Ramos (cell line): ENCODE measurements around the gene LIPA.

Source experiments
- in situ Hi-C: fragments of 300-500 bp; cut with MboI; formaldehyde crosslinking; loops from one replicate; pipeline ENCODE4 v1.14.3; 2022; ENCODE audit warnings: low sequenced_read_pairs; ENCODE audit not compliant: unreplicated experiment

The LIPA gene

DNA sequence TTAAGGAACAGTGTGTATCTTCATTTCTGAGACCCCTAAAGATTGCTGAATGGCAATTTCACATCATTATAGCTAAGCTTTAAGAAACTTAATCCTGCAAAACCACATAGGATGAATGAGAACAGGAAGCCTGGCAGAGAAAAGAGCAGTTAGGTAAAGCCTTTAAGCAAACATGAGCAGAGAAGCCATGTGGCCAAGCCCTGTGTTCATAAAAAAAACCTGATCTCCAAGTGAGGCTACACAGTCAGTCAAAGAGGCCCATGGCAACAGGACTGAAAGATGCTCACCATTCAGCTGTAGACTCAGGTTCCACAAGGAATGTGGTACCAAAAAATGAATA is 9.3 kb downstream of the LIPA start:
- in situ Hi-C loops, result no loop called here

DNA sequence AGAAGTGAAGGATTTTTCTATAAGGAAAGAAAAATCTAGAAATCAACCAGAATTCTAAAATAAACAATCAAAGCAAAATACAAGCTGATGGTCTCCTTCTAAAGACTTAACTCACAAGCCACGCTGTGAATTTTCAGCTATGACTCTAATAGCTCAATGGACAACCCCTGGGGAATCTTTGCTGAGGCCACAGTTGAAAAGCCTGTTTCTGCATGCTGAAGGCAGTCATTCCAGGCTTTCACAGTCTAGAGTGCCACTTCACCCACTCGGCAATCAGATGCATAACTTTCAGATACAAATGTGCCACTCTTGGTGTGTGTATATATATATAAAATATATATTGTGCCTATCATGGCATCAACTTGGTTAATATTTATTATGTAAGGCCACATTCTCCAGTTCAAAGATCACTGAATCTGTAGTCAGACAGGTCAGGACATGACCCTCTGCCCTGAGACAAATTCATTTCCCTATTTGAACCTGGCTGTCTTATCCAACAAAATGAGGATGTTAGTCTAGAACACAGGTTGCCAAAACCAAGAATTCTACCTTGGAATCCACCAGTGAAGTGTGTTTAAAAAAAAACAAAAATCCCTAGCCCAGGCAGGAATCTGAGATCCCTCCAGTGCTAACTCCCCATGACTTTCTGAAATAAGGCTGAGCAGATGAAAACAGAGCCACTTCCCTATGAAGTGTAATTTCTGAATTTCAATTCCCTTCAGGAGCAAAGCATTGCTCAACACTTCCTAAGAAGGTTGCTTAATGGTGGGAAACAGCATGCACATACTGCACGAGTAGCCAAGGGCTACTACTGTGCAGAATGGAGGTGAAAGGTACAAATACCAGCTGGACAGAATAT is 9.9 kb downstream of the LIPA start:
- in situ Hi-C loops, result no loop called here

DNA sequence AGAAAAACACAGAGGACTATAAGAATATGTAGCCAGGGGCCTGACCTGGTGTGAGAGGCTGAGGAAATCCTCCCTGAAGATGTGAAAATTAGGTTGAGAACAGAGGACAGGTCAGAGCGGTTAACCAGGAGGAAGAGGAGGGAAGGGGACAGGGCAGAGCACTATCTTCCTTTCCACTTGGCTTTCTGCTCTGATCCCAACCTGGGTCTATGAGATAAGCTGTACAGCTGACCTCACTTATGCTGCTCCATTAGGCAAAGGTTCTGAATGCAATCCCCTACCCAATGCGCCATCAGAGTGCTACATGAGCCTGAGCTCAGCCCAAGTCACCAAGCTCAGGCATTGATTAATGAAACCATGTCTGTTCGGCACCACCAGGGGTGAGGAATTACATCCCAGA is 10.5 kb downstream of the LIPA start:
- in situ Hi-C loops, result no loop called here

DNA sequence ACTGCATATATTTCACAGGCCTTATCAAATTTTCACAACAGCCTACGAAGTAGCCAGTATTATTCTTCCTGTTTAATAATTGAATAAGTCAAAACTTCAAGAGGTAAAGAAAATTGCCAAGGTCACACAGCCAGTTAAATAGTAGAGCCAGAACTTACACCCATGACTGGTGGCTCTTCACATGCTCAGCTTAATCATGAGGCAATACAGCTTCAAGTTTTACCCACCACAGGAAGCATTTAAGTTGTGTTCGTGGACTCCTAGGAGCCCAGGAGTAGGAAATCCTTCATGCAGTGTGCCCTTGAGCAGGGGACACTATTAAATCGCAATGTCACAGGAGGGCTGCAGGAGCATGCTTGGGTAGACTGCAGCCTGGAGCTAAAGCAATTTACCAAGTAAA is 11.1 kb downstream of the LIPA start:
- in situ Hi-C loops, result no loop called here

DNA sequence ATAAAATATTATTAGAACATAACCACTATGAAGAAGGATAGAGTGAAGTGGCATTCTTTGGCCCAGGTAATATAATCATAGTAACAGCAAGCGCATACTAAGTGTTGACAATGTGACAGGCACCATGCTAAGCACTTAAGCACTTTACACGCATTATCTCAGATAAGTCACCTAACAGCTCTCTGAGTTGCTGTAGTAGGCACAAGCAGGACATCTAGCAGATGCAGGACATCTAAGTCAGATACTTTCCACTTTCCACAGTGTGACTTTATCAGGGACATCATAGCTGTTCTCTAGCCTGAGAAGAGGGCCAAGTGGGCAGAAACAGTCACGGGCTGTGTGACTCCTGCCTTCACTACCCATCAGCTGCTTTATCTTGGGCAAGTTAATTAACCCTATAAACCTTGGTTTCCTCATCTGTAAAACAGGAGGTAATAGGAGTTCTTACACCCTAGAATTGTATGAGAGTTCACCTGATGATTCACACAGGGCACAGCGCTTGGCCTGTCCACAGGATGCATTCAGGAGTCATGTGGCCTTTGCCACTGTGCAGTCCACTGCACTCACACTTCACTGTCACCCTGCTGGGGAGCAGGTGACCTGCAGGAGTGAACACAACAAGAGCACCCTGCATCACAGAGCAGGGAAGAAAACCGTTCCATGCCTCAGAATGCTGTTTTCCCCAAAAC is 12.5 kb downstream of the LIPA start:
- in situ Hi-C loops, result no loop called here

DNA sequence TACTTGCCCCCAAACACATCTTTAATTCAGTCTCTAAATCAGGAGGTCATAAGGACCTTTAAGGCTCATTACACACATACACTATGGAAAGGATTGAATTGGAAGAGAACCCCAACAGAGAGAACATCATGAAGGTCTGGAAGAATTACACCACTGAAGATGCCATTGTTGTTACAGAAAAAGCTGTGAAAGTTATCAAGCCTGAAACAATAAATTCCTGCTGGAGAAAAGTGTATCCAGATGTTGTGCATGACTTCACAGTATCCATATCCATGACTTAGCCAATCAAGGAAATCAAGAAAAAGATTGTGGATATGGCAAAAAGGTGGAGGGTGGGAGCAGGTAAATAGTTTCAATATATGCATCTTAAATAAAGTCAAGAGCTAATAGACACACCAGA is 13.7 kb downstream of the LIPA start:
- in situ Hi-C loops, result no loop called here

DNA sequence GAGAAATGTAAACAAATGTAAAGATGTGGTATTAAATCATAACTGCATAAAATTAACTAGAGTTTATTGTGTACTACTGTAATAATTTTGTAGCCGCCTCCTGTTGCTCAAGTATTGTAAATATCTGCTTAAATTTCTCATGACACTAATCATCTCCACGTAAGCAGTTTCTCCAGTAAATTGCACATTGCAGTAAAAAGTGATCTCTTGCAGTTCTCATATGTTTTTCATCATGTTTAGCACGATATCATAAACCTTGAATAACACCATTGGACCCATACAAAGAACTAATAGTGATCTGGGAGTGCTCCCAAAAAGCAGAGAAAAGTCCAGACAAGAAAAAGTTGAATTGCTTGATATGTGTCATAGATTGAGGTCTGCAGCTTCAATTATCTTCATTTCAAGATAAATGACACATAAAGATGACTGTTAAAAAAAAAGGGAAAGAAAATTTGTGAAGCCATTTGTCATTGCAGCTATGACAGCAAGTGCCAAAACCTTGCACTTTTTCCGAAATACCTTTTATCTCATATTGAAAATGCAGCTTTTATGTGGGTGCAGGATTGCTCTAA is 15.3 kb downstream of the LIPA start:
- in situ Hi-C loops, result no loop called here

DNA sequence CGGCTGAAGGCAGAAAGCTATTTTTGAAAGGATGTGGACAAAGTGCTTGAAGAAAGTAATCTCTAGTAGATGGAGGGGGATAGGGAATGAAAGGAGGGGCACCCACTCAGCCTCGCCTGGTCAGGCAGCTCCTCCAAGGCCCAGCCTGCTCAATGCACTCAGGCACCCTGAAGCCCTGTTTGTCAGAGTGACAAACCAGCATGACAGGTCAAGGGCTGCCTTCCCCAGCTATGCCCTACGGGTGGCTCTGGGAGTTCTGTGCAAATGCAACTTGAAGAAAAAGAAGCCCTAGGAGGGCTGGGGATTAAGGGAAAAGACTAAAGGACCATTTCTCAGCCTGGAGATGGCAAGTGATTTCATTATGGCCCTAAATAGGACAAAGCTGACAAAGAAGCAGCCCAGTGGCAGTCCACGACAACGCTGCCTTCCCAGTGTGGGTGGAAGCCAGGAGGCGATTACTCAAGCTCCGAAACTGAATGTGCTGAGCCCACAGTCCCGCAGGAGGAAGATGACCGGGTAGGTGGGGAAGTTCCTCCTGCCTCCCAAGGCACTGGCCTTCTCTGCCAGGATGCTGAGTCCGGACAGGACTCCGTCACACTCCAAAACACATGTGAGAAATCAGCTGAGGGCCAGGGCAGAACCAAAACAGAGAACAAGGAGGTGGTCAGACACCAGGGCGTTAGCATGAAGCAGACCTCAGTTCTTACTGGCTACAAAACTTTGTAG is 16.3 kb downstream of the LIPA start:
- in situ Hi-C loops, result no loop called here

DNA sequence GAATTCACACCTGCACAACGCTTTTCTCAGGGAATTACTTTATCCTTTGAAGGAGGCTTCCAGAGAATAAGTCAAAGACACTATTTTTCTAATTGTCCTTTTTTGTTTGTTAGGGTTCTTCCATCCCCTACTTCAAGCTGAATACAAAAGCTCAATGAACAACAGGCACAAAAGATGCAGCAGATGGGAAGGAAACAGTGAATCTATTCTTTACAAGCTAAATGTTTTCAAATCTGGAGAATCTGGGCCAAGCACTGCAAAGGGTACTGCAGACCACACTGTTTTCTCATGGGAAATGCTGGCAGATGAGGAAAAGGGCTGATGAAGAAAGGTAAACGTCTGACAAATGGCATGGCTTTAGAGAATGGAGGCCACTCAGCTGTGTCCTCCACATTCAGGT is 18.5 kb downstream of the LIPA start:
- in situ Hi-C loops, result no loop called here

DNA sequence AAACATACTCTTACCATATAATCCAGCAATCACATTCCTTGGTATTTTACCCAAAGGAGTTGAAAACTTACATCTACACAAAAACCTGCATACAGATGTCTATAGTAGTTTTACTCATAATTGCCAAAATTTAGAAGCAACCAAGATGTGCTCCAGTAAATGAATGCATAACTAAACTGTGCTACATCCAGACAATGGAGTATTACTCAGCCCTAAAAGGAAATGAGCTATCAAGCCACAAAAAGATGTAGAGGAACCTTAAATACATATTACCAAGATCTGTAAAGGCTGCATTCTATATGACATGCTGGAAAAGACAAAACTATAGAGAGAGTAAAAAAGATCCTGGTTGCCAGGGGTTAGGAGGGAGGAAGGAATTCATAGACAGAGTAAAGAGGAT is 22.6 kb downstream of the LIPA start:
- in situ Hi-C loops, result no loop called here

DNA sequence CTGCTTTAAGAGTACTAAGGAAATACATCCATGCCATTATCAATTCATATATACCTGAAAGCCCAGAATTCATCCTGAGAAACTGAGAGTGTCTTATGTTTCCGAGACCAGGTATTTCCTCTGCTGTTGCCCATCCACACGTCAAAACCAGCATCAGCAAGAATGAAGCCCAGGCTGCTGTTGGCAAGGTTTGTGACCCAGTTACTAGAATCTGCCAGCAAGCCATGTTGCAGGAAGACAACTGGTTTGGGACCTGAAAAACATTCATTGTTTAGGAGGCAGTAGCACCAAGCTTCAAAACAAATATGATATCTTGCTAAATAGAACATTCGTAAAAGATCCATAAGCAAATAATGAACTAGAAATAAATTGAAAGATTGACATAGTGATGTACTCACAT is 23.4 kb downstream of the LIPA start:
- in situ Hi-C loops, result no loop called here

DNA sequence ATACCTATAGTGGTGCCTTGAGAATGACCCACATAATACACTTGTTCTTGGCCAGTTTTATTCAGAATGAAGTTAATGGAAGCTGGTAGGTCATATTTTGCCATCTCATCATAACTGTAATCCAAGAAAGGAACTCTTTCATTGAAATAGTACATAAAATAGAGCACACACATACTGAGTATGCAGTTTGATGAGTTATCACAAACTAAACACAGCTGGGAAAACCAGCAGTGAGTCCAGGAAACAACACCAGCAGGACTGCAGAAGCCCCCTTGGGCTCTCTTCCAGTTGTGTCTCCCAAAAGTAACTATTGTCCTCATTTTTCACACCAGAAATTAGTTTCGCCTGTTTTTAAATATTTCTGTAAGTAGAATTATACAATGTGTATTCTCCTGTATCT is 24.7 kb downstream of the LIPA start:
- in situ Hi-C loops, result no loop called here

DNA sequence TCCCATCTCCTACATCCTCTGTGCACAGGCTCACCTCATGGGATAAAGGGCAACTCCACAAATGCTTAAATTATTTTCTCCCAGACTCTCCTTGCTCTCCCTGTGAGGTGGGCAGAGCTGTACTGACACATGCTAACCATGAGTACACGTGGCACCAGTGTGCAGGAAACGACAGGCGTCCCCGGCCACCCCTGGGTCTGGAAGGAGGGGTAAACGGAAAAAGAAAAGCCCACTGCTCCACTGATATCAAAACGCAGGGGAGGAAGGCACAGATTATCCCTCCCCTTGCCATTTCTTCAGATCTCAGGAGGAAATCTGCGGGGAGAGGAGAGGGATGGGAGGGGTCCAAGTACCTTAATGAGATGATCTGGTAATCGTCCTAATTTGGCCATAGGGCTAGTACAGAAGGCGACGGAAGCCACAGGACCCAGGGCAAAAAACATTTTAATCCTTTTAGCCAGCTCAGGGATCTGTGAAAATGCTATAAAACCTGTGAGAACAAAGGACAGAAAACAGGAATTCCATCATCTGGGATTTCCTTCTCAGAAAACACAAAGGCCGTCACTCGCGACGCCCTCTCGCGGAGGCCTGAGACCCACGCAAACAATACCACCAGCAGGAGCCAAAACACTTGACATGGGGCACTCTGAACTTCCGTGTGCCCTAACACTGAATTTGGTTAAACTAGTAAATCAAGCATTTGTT is 26.7 kb downstream of the LIPA start:
- in situ Hi-C loops, result no loop called here

DNA sequence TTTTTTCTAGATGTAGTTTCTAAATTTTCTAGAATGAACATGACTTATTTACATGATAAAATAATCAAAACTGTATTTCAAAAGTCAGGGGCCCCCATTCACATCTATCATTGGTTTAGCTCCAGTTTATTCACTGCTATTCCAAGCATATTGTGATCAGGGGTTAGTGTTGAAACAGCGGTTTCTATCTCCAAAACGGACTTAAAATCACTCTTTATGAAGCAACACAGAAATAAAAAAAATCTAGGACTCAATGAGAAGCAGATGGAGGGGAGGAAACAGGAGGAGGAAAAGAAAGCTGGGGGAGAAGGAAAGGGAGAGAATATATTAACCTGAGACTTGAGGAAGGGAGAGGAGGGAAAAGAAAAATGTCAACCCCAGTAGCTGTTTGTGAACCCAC is 29.7 kb downstream of the LIPA start:
- in situ Hi-C loops, result no loop called here

DNA sequence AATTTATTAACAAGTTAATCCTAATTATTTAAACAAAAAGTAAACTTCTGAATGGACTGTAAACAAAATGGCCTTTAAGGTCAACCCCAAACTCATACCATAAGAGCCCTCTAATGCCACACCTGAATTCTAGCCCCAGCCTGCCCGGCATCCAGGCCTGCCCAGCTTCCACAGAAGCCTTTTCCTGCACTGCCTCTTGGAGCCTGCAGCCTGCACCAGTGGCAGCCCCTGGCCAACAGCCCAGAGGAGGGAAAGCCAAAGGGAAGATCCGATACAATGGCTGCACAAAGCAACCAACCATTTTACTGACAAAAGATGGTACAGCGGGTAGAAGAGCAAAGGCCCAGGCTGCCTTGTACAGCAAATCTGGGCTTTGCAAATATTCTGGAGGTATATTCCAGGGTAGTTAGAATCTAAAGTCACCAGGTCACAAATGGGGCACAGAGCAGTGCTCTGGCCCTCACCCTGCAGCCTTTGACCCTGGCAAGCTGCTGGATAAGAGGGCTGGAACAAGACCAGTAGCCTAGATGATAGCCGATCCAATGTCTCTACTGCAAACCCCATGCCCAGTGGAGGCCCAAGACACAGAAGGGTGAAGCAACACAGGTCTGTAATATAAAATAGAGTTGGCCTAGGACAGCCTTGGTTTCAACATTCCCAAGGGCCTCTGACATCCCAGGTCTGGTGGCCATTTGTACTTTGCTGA is 31.9 kb downstream of the LIPA start:
- in situ Hi-C loops, result loop anchor here (10.0 kb wide), 1 partner anchor 285 kb away; no protein-coding TSS in a partner anchor

DNA sequence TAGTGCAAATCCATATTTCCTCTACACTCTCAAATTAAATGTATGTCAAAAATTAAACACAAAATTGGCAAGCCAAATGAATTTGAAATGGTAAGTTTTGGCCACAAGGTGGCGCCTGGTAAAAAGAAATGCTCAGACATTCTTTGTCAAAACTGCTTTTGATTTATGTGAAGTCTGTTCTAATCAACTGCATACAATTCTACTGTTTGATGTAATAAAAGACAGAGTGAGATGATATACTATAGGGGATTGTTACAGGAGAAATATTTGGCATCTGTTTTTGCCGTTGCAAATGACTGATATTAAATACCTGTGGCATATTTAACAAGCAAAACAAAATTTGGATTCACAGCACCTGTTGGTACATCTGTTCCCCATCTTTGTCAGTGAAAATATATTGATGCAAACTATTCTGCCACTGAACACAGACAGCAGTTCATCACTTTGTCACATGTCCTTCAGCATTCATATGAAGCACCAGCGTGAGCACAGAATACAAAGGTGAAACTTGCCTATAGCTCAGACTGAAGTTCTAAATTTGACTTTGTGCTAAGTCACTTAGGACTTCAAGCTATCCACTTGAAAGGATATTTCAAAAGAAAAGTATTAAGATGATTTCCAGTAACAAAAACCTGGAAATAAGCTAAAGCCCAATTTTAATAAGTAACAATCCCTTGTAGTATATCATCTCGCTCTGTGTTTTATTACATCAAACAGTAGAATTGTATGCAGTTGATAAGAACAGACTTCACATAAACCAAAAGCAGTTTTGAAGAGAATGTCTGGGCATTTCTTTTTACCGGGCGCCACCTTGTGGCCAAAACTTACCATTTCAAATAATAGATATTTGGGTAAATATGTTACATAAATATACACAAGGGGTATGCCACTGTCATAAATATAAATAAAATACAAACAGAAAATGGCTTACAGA is 34.3 kb downstream of the LIPA start:
- in situ Hi-C loops, result loop anchor here (10.0 kb wide), 1 partner anchor 283 kb away; no protein-coding TSS in a partner anchor

DNA sequence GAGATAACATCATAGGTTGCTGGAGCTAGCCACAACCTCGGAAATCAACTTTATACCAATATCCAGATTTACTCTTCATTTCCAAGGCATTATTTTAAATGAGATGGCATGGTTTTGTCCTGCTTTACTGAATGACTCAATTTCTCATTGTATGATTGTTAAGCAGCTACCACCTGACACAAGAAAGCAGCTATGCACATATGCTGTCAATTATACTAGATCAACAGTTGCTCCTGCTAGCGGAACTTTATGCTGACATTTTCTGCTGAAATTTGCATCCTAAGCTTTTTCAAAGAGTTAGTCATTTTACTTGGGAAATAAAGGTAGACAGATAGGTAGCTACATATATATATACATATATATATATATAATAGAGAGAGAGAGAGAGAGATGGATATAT is 35.5 kb downstream of the LIPA start:
- in situ Hi-C loops, result loop anchor here (10.0 kb wide), 1 partner anchor 281 kb away; no protein-coding TSS in a partner anchor

DNA sequence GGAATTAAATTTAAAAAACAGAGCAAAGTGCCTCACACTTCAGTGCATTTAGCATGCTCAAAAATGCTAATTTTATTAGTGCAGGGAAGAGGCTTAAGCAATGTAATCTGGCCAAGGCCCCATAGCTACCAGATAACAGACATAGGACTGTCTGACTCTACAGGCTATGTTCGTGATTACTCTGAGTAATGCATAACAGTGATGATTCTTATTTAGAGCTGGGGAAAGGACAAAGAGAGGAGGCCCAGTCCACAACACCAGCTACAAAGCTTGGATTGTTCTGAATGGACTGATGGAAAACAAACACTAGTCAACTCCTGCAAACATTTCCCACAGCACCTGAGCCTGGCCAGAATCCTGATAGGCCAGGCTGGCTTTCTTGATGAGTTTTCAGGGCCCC is 36.1 kb downstream of the LIPA start:
- in situ Hi-C loops, result loop anchor here (10.0 kb wide), 1 partner anchor 281 kb away; no protein-coding TSS in a partner anchor
